GM08714 (cell line): Measurements from ENCODE around the gene CLCA2.

Experiments
- H3K4me3 ChIP-seq: fragments of 200-500 bp; sonication (Bioruptor generic); 2 replicates; pipeline ENCODE4 v1.5.1; 2014; ENCODE audit warnings: mild to moderate bottlenecking, low read length, inconsistent platforms
- ZNF274 ChIP-seq: IDR thresholded peaks from 2 replicates; pipeline ENCODE4 v1.6.1; 2012; ENCODE audit warnings: mild to moderate bottlenecking, low read depth, low read length

CLCA2 gene

GRCh38 chr1:86410879-86411278 lies 13.1 kb upstream of the CLCA2 start:
- no peak overlapping the region for H3K4me3 ChIP-seq
- no peak for TF ChIP-seq ZNF274

DNA sequence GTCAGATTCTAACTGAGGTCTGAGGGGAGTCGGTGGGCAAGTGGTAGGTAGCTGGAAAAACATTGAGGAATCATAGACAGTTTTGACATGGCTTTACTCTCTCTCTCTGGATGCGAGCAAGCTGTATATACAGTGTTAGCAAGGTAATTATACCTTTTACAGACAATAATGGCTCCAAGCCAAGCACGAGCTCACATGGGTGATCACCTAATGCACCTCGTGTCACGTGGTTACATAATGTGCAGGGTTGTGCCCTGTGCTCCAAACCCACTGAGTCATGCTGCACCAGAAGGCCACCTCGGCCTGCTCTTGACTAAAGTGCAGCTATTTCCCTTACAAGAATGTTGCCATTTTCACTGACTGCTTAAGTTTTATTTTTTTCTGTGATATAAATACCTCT lies 7.6 kb upstream of the CLCA2 start:
- no peak overlapping the region for H3K4me3 ChIP-seq
- TF ChIP-seq ZNF274 = no peak

DNA sequence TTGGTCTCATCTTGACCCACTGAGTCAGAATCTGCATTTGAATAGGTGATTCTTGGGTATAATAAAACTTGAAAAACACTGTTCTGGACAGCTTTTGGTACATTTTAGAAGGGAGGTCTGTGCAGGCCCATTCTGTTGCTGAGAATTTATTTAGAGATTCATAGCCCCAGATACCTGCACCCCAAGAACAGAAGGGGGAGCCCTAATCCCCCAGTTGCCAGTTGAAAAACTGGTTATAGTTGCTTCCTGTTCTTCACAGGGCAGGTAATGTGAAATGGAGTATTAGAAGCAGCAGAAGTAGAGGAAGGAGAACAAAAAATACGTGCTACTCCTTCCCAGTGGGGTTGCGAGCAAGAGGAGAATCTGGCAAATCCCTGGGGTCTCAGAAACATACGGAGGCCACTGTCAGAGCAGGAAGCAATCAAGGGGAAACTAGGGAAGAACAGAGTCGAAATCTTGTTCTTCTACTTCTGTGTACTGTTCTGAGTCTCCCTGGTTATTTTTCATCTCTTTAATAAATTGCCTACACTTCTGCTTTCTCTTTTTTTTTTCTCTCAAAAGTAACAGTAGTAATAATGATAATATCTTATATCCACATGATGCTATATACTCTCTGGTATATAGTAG lies 4.6 kb upstream of the CLCA2 start:
- H3K4me3 ChIP-seq = peak overlapping the region; percentile 36; the same call in 1 of the 2 replicates
- TF ChIP-seq ZNF274 = no peak

- TF ChIP-seq ZNF274 = no peak
- H3K4me3 ChIP-seq = no peak overlapping the region
Observed at GRCh38 chr1:86421601-86422280, 2.2 kb upstream of the CLCA2 start.

- no peak overlapping the region for H3K4me3 ChIP-seq
- no peak for TF ChIP-seq ZNF274
Observed at GRCh38 chr1:86423473-86423872, 498 bp upstream of the CLCA2 start.

- no peak for TF ChIP-seq ZNF274
- no peak overlapping the region for H3K4me3 ChIP-seq
Observed at GRCh38 chr1:86429122-86429725, 5.3 kb downstream of the CLCA2 start.

- no peak for TF ChIP-seq ZNF274
- H3K4me3 ChIP-seq = no peak overlapping the region
Observed at GRCh38 chr1:86429835-86430234, 5.9 kb downstream of the CLCA2 start.

DNA sequence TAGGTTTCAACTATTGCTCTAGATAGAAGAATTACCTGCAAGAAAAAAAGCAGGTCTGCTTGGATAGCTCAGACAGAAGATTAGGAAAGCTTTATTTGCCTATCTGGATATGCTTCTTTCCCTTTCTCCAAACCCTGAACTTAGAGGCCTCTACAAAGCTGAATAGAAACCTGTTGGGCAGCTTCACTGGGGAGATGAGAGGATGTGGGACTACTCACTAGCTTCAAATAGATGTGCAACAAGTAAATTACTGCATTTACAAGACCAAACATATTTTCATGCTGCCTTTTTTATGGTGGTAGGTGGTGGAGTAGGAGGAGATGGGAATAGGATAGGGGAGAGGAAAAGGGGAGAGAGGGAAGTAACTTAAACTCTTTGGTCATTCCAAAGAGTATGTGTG lies 6.4 kb downstream of the CLCA2 start:
- no peak for TF ChIP-seq ZNF274
- no peak overlapping the region for H3K4me3 ChIP-seq

DNA sequence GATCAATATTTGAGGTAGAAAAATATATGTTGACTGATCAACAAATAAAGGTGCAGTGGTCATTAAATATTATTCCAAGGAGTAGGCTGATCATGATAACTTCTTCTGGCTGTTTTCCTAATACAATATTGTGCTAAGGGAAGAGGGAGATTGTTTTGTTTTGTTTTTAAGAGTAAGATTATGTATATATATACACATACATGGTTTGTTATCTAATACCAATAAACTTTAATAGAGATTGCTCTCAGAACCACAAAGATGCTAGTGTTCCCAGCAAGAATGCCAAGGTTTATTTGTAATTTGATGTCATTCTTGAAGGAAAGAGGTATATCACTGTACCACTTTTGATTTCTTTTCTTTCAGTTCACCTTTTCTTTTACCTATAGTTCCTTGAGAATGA lies 10.1 kb downstream of the CLCA2 start:
- H3K4me3 ChIP-seq = no peak overlapping the region
- TF ChIP-seq ZNF274 = no peak

- H3K4me3 ChIP-seq = no peak overlapping the region
- no peak for TF ChIP-seq ZNF274
Observed at GRCh38 chr1:86435327-86435726, 11.4 kb downstream of the CLCA2 start.

GRCh38 chr1:86436041-86436440 lies 12.1 kb downstream of the CLCA2 start:
- no peak for TF ChIP-seq ZNF274
- H3K4me3 ChIP-seq = no peak overlapping the region

GRCh38 chr1:86441581-86441980 lies 17.6 kb downstream of the CLCA2 start:
- H3K4me3 ChIP-seq = no peak overlapping the region

DNA sequence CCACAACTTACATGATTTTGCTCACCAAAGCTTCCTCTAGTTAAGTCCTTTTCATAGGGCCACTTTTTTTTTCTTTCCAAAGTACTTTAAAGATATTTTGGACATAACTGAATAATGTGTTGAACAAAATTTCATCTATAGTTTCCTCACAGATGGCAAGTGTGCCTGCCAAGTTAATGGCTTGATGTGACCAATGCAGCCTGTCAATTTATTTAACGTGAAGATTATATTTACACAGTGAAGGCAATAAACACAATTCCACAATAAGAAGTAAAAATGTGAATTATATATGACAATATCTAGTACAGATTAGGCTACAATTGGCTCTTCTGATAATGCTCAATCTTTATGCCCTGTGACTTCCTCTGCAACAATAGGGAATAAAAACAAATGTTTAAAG lies 18.0 kb downstream of the CLCA2 start:
- no peak overlapping the region for H3K4me3 ChIP-seq
- no peak for TF ChIP-seq ZNF274

More at GRCh38 chr1:86441581-86441980, 17.6 kb downstream of the CLCA2 start:
- no peak for TF ChIP-seq ZNF274

DNA sequence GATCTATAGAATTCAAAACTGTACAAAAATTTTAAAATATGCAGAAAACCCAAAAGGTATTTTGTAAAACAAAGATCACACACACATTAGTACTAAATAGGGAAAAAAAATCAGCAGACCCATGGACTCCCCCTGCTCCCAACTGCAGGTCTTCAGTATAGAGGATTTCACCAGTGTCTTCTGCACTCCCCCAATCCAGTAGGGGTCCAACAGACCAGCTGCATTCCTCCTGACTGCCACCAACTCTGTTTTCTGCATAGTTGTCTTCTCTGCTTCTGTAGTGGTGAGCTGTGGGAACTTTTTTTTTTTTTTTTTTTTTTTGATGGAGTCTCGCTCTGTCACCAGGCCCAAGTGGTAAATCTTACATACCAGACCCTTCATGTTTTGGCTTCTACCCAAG lies 21.9 kb downstream of the CLCA2 start:
- no peak overlapping the region for H3K4me3 ChIP-seq
- TF ChIP-seq ZNF274 = no peak

- TF ChIP-seq ZNF274 = no peak
- no peak overlapping the region for H3K4me3 ChIP-seq
Observed at GRCh38 chr1:86447198-86447790, 23.3 kb downstream of the CLCA2 start.
